Activated T-cell treated with anti-CD3 and anti-CD28 coated beads, Interleukin-2, amount 50 U/mL, for 48 hours (primary cell): Measurements from ENCODE around the gene PLOD1.
A peak's percentile ranks its signal among the peaks of the same experiment; 100 is the strongest.
"Not testable (repeated sequence)": the region's sequence is repeated elsewhere in the genome, so short reads cannot be mapped to it uniquely, and the experiment has no call there.

Source experiments
- DNase-seq, 2 experiments: peaks; one replicate each; pipeline ENCODE4 v3.0.0-alpha.2; 2020

Gene PLOD1

DNA sequence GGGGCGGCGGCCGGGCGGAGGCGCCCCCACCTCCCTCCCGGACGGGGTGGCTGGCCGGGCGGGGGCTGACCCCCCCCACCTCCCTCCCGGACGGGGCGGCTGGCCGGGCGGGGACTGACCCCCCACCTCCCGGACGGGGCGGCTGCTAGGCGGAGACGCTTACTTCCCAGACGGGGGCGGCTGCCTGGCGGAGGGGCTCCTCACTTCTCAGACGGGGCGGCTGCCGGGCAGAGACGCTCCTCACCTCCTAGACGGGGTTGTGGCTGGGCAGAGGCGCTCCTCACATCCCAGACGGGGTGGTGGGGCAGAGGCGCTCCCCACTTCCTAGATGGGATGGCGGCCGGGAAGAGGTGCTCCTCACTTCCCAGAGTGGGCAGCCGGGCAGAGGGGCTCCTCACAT, 73.8 kb downstream of the PLOD1 start:
- DNase-seq, result not testable (repeated sequence)

DNA sequence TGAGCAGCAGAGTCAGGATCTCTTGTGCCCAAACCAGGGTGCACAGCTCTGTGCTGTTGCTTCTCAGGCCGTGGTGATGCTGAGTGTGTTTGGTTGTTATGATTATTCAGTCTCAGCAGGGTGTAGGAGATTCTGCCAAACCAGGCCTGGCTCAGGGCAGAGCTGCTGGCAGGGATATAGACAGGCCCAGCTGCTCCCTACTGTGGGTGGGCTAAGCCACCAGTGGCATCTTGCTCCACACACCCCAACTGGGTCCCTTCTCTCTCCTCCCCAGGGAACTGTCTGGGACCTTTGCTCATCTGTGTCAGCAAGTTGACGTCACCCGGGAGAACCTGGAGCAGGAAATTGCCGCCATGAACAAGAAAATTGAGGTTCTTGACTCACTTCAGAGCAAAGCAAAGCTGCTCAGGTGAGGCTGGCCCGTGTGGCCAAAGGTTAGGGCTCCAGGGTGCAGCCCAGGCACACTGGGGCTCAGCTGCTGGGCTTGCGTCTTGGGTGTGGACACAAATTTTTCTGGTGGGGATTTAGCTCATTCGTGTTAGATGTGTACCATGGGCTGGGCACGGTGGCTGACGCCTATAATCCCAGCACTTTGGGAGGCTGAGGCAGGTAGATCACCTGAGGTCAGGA, 74.9 kb downstream of the PLOD1 start:
- no peak for DNase-seq

- DNase-seq, result no peak
Measured at GRCh38 chr1:12010746-12011570, 76.4 kb downstream of the PLOD1 start.

GRCh38 chr1:12011998-12012397, 77.5 kb downstream of the PLOD1 start:
- DNase-seq, result no peak

DNA sequence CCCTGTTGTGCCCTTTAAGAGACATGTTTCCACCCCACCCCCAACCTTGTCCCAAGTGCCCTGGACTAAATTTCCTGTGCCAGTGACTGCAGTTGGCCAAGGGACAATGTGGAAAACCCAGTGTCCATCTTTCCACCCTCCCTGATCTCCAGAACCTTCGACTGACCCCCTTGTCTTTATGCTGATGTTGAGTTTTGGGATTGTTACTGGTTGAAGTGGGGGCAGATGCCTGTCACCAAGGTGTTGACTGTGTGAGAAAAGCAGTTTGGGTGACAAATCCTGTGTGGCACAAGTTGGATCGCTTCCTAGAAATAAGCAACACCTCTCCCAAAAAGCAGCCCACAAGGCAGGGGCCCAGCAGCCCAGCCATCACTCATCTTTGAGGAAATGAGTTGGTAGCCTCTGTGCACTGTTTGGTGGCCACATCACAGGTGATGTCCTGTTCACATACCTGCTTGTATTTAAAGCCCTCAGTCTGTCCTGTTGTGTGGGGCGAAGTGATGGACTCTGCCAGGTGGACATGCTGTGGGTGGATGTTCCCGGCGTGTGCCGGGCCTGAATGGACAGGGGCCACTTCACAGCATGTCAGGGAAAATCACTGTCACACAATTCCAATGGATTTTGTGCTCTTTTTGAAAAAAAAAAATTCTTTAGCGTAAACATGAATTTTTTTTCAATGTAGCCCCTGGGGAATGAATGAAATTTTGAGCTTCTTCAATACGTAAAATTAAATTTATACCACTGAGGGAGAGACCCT, 78.2 kb downstream of the PLOD1 start:
- peak in 1 of 2 experiments; percentile 40 for DNase-seq

DNA sequence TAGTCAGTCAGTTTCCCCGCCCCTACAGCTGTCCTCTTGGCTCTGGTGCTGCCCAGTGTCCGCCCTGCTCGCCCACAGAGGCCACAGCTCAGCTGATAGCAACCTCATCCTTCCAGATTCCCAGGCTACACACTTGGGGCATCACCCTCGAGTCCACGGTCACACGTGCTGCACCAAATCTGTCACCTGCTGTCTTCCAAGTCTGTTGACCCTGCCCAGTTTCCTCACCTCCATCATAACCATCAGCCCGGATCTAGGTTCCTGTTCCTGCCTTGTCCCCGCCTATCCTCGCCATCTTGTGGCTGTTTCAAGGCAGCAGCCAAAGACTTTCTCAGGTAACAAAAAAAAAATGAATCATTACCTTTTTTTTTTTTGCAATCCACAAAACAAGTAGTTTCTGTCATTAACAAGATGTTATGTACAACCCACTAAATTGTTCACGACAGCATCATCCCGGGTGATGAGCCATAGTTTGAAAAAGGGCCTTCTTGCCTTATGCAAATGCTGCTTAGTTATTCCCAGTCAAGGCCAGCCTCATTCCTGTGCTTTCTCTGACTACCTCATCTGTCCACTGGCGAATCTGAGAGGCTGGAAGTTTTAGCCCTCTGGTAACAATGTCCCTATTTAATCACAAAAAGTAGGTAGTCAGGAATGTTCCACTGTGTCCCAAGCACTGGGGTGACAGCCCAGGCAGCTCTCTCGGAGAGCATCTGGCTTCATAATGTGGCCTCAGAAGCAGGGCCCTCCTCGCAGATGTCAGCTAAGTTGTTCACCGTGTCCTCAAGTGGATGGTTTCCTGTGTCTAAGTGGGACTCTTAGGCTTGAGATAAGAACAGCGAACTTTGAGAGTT, 79.8 kb downstream of the PLOD1 start:
- peak in 1 of 2 experiments; percentile 40 for DNase-seq

GRCh38 chr1:12015001-12015491, 80.5 kb downstream of the PLOD1 start:
- DNase-seq, result no peak

GRCh38 chr1:12015499-12015898, 81.0 kb downstream of the PLOD1 start:
- DNase-seq, result no peak

DNA sequence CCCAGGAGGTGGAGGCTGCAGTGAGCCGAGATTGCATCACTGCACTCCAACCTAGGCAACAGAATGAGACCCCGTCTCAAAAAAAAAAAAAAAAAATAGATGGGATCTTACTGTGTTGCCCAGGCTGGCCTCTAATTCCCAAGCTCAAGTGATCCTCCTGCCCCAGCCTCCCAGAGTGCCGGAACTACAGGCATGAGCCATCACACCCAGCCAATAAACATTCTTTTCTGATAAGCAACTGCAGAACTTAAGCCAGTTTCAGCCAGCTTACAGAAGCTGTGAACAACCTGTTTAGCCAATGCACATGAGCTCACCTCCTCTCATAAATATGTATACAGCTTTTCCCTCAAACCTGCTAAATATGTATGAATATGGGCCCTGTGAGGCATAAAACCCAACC, 81.7 kb downstream of the PLOD1 start:
- DNase-seq, result no peak

- no peak for DNase-seq
Measured at GRCh38 chr1:12019858-12020509, 85.5 kb downstream of the PLOD1 start.

- no peak for DNase-seq
Measured at GRCh38 chr1:12021616-12022015, 87.1 kb downstream of the PLOD1 start.

DNA sequence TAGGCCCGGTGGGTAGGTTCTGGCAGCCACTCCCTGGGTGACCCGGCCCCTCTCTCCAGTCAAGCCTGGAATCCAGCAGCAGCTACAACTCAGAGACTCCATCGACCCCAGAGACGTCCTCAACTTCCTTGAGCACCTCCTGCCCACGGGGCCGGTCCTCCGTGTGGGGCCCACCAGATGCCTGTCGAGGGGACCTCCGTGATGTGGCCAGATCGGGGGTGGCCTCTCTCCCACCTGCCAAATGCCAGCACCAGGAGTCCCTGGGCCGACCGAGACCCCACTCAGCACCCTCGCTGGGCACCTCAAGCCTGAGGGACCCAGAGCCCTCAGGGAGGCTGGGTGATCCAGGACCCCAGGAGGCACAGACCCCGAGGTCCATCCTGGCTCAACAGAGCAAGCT, 87.5 kb downstream of the PLOD1 start:
- no peak for DNase-seq
